Measurements from ENCODE around the gene CTNNBL1. TPM values are rescaled to one million over a fixed set of nuclear protein-coding genes. Genes with fewer than 3 reads are reported as not detected.

Gene CTNNBL1
- total RNA-seq, 1 experiment from 2014 or later: 55.4 TPM

DNA sequence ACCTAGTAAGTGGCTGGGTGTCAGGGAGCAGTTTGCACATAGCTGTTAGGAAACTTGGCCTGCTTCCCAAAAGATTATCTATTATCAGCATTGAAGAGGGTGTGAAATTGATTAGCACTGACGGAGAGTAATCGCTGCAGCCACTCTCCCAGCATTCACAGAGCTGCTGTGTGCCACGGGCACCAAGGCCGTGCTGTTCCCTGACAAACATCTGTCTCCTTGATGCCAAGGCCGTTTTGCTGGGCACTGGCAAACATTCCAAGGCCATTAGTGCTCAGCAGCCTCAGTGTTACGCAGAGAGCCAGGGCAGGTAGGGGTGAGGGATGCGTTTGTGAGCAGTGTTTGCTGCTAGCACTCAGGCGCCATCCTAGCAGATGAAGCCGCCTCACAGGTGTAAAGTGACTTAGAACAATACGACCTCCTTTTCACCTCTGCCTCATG lies 151.4 kb downstream of the CTNNBL1 start:
- ATAC-seq (no peak), DNase-seq (ENCODE audit: low read depth, low spot score) (no peak)
- H3K9me3 ChIP-seq (ENCODE audit: control insufficient read depth in 1 of 2, insufficient read depth in 1 of 2, low read depth in 1 of 2, low read length in 2 of 2): no peaks in the 10 kb centered on the region
- intact Hi-C loops (cut with micrococcal nuclease): no loop called here
- ChIA-PET CTCF (no interaction called here), RAD21 (ENCODE audit: low non-redundant PET in 1 of 2, low total read pairs in 2 of 2, uncharacterized antibody in 2 of 2, unreplicated experiment in 2 of 2) (no interaction called here), POLR2A (no interaction called here)
- H3K27ac ChIP-seq (ENCODE audit: low read depth, low read length): no peak overlapping the region
- no peak overlapping the region for H2AFZ ChIP-seq (ENCODE audit: low read depth, low read length, poor library complexity, severe bottlenecking)
- H3K79me2 ChIP-seq (ENCODE audit: insufficient read depth, low read length): no peaks in the 10 kb centered on the region
- no peaks in the 10 kb centered on the region for H3K36me3 ChIP-seq (ENCODE audit: control insufficient read depth in 1 of 2, insufficient read depth in 2 of 2, low read length in 2 of 2)
- no TSS peak for BruUV-seq (replicated peaks)
- H3K4me2 ChIP-seq (ENCODE audit: low read length): no peak overlapping the region
- no peak for TF ChIP-seq POLR2A (IDR thresholded peaks at IDR 0.05; ENCODE audit: borderline replicate concordance, extremely low read depth, insufficient read depth, insufficient read length)
- TF ChIP-seq, protein P1, sequence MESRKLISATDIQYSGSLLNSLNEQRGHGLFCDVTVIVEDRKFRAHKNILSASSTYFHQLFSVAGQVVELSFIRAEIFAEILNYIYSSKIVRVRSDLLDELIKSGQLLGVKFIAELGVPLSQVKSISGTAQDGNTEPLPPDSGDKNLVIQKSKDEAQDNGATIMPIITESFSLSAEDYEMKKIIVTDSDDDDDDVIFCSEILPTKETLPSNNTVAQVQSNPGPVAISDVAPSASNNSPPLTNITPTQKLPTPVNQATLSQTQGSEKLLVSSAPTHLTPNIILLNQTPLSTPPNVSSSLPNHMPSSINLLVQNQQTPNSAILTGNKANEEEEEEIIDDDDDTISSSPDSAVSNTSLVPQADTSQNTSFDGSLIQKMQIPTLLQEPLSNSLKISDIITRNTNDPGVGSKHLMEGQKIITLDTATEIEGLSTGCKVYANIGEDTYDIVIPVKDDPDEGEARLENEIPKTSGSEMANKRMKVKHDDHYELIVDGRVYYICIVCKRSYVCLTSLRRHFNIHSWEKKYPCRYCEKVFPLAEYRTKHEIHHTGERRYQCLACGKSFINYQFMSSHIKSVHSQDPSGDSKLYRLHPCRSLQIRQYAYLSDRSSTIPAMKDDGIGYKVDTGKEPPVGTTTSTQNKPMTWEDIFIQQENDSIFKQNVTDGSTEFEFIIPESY (IDR thresholded peaks at IDR 0.05; ENCODE audit: extremely low read depth, insufficient replicate concordance, low read length): no peak
- no peak for TF ChIP-seq ZFX (IDR thresholded peaks at IDR 0.05)
- TF ChIP-seq SP1 (IDR thresholded peaks at IDR 0.05; ENCODE audit: low read depth): no peak
- TF ChIP-seq, protein P2, sequence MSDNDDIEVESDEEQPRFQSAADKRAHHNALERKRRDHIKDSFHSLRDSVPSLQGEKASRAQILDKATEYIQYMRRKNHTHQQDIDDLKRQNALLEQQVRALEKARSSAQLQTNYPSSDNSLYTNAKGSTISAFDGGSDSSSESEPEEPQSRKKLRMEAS (IDR thresholded peaks at IDR 0.05): no peak
- no peak for TF ChIP-seq FOSL1 (IDR thresholded peaks at IDR 0.05; ENCODE audit: low read depth)
- TF ChIP-seq YY1 (IDR thresholded peaks at IDR 0.05; ENCODE audit: extremely low read depth, insufficient replicate concordance, low read depth, low read length): no peak
- TF ChIP-seq CBX3 (IDR thresholded peaks at IDR 0.05; ENCODE audit: low read depth): no peak
- TF ChIP-seq, protein P3, sequence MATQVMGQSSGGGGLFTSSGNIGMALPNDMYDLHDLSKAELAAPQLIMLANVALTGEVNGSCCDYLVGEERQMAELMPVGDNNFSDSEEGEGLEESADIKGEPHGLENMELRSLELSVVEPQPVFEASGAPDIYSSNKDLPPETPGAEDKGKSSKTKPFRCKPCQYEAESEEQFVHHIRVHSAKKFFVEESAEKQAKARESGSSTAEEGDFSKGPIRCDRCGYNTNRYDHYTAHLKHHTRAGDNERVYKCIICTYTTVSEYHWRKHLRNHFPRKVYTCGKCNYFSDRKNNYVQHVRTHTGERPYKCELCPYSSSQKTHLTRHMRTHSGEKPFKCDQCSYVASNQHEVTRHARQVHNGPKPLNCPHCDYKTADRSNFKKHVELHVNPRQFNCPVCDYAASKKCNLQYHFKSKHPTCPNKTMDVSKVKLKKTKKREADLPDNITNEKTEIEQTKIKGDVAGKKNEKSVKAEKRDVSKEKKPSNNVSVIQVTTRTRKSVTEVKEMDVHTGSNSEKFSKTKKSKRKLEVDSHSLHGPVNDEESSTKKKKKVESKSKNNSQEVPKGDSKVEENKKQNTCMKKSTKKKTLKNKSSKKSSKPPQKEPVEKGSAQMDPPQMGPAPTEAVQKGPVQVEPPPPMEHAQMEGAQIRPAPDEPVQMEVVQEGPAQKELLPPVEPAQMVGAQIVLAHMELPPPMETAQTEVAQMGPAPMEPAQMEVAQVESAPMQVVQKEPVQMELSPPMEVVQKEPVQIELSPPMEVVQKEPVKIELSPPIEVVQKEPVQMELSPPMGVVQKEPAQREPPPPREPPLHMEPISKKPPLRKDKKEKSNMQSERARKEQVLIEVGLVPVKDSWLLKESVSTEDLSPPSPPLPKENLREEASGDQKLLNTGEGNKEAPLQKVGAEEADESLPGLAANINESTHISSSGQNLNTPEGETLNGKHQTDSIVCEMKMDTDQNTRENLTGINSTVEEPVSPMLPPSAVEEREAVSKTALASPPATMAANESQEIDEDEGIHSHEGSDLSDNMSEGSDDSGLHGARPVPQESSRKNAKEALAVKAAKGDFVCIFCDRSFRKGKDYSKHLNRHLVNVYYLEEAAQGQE (IDR thresholded peaks at IDR 0.05; ENCODE audit: low read depth): no peak
- TF ChIP-seq ZNF274 (IDR thresholded peaks at IDR 0.05; ENCODE audit: low read depth, low read length): no peak
- no peak for TF ChIP-seq SRF (IDR thresholded peaks at IDR 0.05; ENCODE audit: low read depth)
- no peak for TF ChIP-seq RAD21 (IDR thresholded peaks at IDR 0.05; ENCODE audit: low read depth)
- no peak for TF ChIP-seq POLR2AphosphoS5 (IDR thresholded peaks at IDR 0.05; ENCODE audit: low read depth, low read length)
- no peak for TF ChIP-seq SIN3A (IDR thresholded peaks at IDR 0.05; ENCODE audit: low read depth)
- no peak for TF ChIP-seq EGR1 (IDR thresholded peaks at IDR 0.05; ENCODE audit: low read depth)
- TF ChIP-seq ELF1 (IDR thresholded peaks at IDR 0.05; ENCODE audit: borderline replicate concordance, low read depth): no peak
- no peak for TF ChIP-seq JUND (IDR thresholded peaks at IDR 0.05)
- no peak for TF ChIP-seq TCF7L2 (IDR thresholded peaks at IDR 0.05; ENCODE audit: borderline replicate concordance, extremely low read depth, insufficient read depth, insufficient read length)
- no peak for TF ChIP-seq CEBPB (IDR thresholded peaks at IDR 0.05; ENCODE audit: low read depth)
- no peak for TF ChIP-seq EZH2phosphoT487 (IDR thresholded peaks at IDR 0.05; ENCODE audit: borderline replicate concordance)
- no peaks in the 10 kb centered on the region for H3K9me2 ChIP-seq (ENCODE audit: insufficient read depth)
- no peaks in the 10 kb centered on the region for H3K4me1 ChIP-seq (ENCODE audit: control insufficient read depth in 1 of 2, insufficient read depth in 2 of 2, low read length in 2 of 2)
- H3K9ac ChIP-seq (ENCODE audit: low read length): no peak overlapping the region
- no peaks in the 10 kb centered on the region for H3K27me3 ChIP-seq (ENCODE audit: insufficient read depth, low read length)
- no peaks in the 10 kb centered on the region for H4K20me1 ChIP-seq (ENCODE audit: insufficient read depth)
- no peak overlapping the region for H3K4me3 ChIP-seq (replicated peaks in 1 of 2; ENCODE audit: low read depth in 1 of 2, low read length in 2 of 2)

Data from HCT116 (cell line).